Subcutaneous abdominal adipose tissue (tissue), 5 donors: ENCODE results near the gene KIF6.

Experiments used
- H3K27ac ChIP-seq: one replicate; pipeline ENCODE4 v1.7.0; 2013; ENCODE audit warnings: low read depth, mild to moderate bottlenecking, inconsistent platforms, low read length, moderate library complexity
- H3K27me3 ChIP-seq, 5 donors: one replicate each; pipeline ENCODE4 v1.7.0; 2013; ENCODE audit warnings: low read length in 5 of 5, inconsistent platforms in 1 of 5; ENCODE audit not compliant: control insufficient read depth in 5 of 5, insufficient read depth in 4 of 5
- H3K36me3 ChIP-seq, 5 donors: one replicate each; pipeline ENCODE4 v1.7.0; 2013; ENCODE audit warnings: low read length in 5 of 5; ENCODE audit not compliant: control insufficient read depth in 5 of 5, insufficient read depth in 5 of 5
- H3K4me1 ChIP-seq, 5 donors: one replicate each; pipeline ENCODE4 v1.7.0; 2013; ENCODE audit warnings: low read length in 5 of 5, mild to moderate bottlenecking in 3 of 5, moderate library complexity in 1 of 5; ENCODE audit not compliant: control insufficient read depth in 5 of 5, insufficient read depth in 5 of 5
- H3K4me3 ChIP-seq, 5 donors: one replicate each; pipeline ENCODE4 v1.7.0; 2013; ENCODE audit warnings: low read length in 5 of 5, low read depth in 1 of 5
- H3K9ac ChIP-seq, 5 donors: one replicate each; pipeline ENCODE4 v1.7.0; 2013; ENCODE audit warnings: low read length in 5 of 5, mild to moderate bottlenecking in 4 of 5, moderate library complexity in 3 of 5
- H3K9me3 ChIP-seq, 5 donors: one replicate each; pipeline ENCODE4 v1.7.0; 2013; ENCODE audit warnings: low read length in 5 of 5; ENCODE audit not compliant: control insufficient read depth in 5 of 5
- donor health status: healthy.
- donor health status: healthy.
- donor health status: healthy.
- donor health status: healthy.
- donor health status: healthy.

Gene KIF6

DNA sequence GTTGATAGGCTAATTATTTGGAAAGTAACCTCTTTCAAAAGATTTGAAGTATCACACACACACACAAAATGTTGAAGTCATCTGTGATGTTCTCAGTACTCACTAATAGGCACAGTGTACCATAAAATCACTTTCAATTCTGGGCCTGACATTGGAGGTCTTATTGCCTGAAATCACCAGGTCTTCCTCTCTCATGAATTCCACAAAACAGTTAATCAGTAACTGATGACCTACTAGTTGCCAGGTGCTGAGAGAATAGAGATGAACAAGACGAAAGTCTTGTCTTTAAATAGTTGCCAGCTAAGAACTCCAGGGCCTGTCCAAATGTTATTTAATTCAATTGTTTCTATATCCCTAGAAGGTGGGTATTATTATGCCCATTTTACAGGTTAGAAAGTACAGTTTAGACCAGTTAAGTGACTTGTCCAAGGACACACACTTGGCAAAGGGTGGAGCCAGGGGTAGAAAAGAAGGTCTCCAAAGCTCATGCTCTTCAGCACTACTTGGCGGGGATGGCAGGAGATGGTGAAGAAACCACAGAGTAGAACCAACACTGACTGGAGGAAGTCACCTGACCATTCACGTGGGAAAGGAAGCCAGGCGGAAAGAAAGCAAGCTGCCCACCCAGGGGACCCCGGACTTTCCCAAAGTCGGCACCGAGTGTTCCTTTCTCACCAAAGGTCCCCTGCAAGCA, 116.4 kb downstream of the KIF6 start:
- H3K27ac ChIP-seq, result no peak overlapping the region
- H3K4me1 ChIP-seq, result peaks cover 2 to 16% (median 8%) of the 10 kb centered on the region in 5 donors
- no peaks in the 10 kb centered on the region for H3K27me3 ChIP-seq
- no peak overlapping the region for H3K4me3 ChIP-seq
- H3K9ac ChIP-seq, result no peak overlapping the region
- no peaks in the 10 kb centered on the region for H3K36me3 ChIP-seq
- no peaks in the 10 kb centered on the region for H3K9me3 ChIP-seq

DNA sequence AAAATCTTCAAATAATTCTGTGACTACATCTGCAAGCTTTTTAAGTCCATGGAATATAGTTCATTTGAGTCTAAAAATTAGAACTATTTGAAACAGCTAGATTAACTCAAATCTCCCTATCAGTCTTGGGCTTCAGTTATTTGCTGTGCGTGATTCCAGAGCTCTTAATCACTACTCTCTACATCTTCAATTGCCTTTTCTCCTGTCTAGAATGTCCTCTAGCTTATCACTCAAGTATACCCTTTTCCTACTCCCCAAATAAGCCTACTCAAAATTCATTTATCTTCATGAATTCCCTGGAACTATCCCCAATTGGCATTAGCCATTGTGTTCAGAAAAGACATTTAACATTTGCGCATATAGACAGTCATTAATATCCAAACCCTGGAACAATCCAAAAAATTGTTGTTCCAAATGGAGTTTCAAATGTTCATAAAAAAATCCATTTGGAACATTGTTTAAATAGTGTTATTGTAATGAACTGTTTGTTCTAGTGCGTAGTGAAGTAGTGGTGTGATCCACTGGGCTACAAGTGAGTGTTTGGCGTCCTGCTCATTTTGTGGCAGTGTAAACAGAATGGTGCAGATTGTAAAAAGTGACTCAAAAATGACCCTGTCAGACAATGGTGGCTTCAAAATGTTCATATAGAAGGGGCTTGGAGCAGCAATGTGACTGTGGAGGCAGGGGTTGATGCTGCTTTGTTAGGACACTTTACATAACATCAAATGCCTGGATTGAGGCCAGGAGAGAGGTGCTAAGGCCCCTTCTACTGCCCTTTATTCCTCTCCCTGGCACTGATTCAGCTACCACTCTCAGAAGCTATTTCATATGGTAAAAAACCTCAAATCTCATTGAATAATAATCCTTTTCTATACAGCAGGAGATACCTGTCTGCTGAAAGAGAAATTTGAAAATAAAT, 122.3 kb downstream of the KIF6 start:
- Histone ChIP-seq H3K9me3 (no peaks in the 10 kb centered on the region), H3K27ac (no peak overlapping the region), H3K4me1 (no peaks in the 10 kb centered on the region), H3K36me3 (no peaks in the 10 kb centered on the region), H3K27me3 (no peaks in the 10 kb centered on the region), H3K4me3 (no peak overlapping the region), H3K9ac (no peak overlapping the region)

DNA sequence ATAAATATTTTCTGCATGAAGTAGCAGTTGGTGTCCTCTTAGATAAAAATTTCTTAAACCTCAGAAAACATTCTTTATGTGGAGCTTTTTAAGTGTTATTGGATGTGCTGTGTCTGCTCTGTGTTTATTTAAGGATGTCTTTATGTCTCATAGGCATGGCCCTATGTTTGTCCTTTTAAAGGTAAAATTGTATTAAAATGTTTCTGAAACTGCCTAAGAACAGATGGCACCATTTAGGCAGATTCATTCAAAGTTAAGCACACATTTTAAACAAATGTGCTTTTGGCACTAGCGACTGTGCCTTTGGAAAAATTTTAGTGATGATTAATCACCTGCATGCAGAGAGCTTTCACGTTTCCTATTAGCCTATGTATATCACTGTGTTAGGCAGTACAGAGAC, 125.2 kb downstream of the KIF6 start:
- Histone ChIP-seq H3K27ac (no peak overlapping the region), H3K27me3 (no peaks in the 10 kb centered on the region), H3K4me3 (no peak overlapping the region), H3K4me1 (no peaks in the 10 kb centered on the region), H3K9ac (no peak overlapping the region), H3K9me3 (no peaks in the 10 kb centered on the region), H3K36me3 (no peaks in the 10 kb centered on the region)

DNA sequence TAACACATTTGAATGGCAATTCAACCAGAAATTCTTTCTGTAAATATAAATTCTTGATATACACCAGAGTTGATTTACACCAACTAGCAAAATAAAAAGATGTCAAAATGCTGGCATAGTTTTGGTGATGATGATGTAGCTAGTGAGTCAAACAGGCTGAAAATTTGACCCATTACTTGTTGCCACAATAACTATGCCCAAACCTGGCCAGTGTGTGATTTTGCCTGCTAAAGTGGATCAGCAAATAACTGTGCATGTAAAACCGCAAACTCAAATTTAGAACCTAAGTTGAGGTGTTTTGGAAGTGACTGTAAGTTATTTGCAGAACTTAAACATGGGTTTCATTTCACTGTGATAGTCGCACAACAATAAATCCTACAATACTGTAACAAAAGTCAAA, 125.9 kb downstream of the KIF6 start:
- Histone ChIP-seq H3K27me3 (no peaks in the 10 kb centered on the region), H3K36me3 (no peaks in the 10 kb centered on the region), H3K27ac (no peak overlapping the region), H3K4me3 (no peak overlapping the region), H3K4me1 (no peaks in the 10 kb centered on the region), H3K9me3 (no peaks in the 10 kb centered on the region), H3K9ac (no peak overlapping the region)

DNA sequence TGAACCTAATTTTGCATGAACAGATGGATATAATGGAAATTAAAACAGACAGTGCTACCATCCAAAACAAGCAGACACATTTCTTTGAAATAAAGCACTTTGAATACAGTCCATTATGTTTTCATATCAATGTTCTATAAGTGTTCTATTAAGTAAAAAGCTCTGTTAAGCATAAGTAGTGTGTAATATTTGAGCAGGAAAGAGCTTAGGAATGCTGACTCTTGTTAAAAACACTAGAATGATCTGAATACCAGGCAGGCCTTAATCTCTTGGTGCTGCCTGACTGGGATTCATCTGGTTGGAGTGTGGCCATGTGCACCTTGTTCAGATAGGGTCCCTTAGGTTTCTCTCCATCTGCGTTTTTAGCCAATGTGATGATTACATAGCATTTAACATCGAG, 130.9 kb downstream of the KIF6 start:
- Histone ChIP-seq H3K9ac (no peak overlapping the region), H3K9me3 (no peaks in the 10 kb centered on the region), H3K36me3 (no peaks in the 10 kb centered on the region), H3K4me1 (no peaks in the 10 kb centered on the region), H3K4me3 (no peak overlapping the region), H3K27me3 (no peaks in the 10 kb centered on the region), H3K27ac (no peak overlapping the region)

- Histone ChIP-seq H3K27ac (no peak overlapping the region), H3K9ac (no peak overlapping the region), H3K4me1 (no peaks in the 10 kb centered on the region), H3K9me3 (no peaks in the 10 kb centered on the region), H3K36me3 (no peaks in the 10 kb centered on the region), H3K27me3 (no peaks in the 10 kb centered on the region), H3K4me3 (no peak overlapping the region)
Measured at GRCh38 chr6:39593646-39594045, 131.6 kb downstream of the KIF6 start.

DNA sequence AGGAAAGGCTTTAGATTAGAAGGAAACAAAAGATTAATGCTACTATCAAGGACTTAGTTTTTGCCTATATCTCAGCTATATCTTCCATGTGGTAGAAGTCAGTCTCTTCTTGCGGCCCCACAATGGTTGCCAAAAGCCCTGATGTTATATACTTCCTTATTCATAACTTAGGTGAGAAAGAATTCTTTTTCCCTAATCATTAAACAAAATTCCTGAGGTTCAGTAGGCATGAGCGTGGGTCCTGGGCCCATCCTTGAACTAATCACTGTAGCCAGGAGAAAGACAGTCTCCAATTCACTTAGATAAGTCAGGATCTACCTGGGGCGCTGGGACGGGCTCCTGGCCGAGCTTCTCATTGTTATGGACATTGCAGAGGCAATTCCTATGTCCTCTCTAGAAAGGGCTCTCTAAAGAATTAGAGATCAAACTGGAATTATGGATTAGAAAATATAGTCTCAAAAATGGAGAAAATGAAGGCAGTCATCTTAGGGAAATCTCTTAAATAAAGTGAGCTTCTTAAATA, 134.3 kb downstream of the KIF6 start:
- Histone ChIP-seq H3K4me1 (no peaks in the 10 kb centered on the region), H3K27me3 (no peaks in the 10 kb centered on the region), H3K9ac (no peak overlapping the region), H3K27ac (no peak overlapping the region), H3K4me3 (no peak overlapping the region), H3K9me3 (no peaks in the 10 kb centered on the region), H3K36me3 (no peaks in the 10 kb centered on the region)

DNA sequence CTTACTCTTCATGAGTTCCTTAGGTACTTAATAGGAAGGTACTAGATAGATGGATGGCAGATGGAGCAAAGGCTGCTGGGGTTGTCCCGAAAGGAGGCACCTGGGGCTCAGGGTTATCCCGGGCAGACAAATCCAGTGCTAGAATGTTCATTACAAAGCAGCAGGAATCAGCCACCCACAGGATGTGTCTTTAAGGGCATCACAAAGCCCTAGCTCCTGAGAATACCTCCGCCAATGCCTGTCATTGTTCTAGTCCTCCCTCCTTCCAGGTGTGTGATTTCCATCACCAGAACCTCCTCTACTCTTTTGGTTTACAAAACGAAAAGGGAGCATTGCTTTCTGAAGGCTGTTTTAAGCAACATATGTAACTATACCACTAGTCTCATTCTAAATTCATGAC, 138.1 kb downstream of the KIF6 start:
- Histone ChIP-seq H3K27ac (no peak overlapping the region), H3K9ac (no peak overlapping the region), H3K27me3 (no peaks in the 10 kb centered on the region), H3K9me3 (no peaks in the 10 kb centered on the region), H3K4me1 (no peaks in the 10 kb centered on the region), H3K36me3 (no peaks in the 10 kb centered on the region), H3K4me3 (no peak overlapping the region)

- H3K9me3 ChIP-seq, result no peaks in the 10 kb centered on the region
- no peak overlapping the region for H3K4me3 ChIP-seq
- no peak overlapping the region for H3K9ac ChIP-seq
- H3K27ac ChIP-seq, result no peak overlapping the region
- H3K27me3 ChIP-seq, result no peaks in the 10 kb centered on the region
- H3K4me1 ChIP-seq, result no peaks in the 10 kb centered on the region
- no peaks in the 10 kb centered on the region for H3K36me3 ChIP-seq
Measured at GRCh38 chr6:39585641-39586040, 139.6 kb downstream of the KIF6 start.

DNA sequence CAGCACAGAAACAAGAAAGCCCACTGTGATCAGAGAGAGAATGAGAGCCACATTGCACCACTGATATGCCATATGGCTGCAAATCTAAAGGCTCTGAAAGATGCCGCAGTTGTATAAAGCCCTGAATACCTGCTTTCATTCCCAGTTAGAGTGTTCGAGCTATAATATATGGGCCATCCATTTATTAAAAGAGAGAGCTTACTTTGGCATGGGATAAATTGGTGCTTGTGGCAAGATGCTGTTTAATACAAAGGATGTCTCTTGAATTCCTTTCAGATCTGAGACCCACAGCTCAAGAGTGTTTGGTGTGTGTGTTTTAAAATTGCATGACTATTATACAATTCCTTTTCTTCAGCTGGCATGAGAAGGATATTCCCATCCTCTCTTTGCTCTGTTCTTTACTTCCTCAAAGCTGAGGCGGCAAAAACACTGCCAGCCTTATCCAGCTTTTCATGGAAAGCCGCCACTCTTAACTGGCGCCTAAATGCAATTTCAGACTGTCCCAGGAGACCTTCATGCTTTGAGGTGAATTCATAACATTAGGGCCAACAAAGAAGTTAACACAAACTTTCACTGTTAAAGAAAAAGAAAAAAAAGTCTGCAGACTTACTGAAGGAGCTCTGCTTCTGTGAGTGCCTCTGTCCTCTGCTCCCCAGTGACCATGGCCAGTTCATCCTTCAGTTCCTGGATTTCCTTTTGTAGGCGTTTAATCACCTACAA, 147.6 kb downstream of the KIF6 start:
- Histone ChIP-seq H3K9me3 (peaks cover 0 to 2% (median 0%) of the 10 kb centered on the region in 5 donors), H3K36me3 (no peaks in the 10 kb centered on the region), H3K27ac (no peak overlapping the region), H3K4me1 (no peaks in the 10 kb centered on the region), H3K9ac (no peak overlapping the region), H3K27me3 (no peaks in the 10 kb centered on the region), H3K4me3 (no peak overlapping the region)
